Hindlimb muscle (tissue), 1 donor: Measurements from ENCODE around the gene KCNQ1. TPM values are rescaled to one million over a fixed set of nuclear protein-coding genes. Genes with fewer than 3 reads are reported as not detected.
"Not testable (repeated sequence)": the region's sequence is repeated elsewhere in the genome, so short reads cannot be mapped to it uniquely, and the experiment has no call there.

ENCODE experiments used
- DNase-seq: peaks from one replicate; pipeline ENCODE4 v3.0.0-alpha.2; 2013
- polyA plus RNA-seq: library from polyadenylated mRNA; unstranded; fragments of 120-200 nt; gene quantifications from one replicate; pipeline ENCODE4 v1.2.1, GENCODE V29; 2013; ENCODE audit not compliant: insufficient read length

The KCNQ1 gene
- polyA plus RNA-seq, 1 donor, result 2.9 TPM

DNA sequence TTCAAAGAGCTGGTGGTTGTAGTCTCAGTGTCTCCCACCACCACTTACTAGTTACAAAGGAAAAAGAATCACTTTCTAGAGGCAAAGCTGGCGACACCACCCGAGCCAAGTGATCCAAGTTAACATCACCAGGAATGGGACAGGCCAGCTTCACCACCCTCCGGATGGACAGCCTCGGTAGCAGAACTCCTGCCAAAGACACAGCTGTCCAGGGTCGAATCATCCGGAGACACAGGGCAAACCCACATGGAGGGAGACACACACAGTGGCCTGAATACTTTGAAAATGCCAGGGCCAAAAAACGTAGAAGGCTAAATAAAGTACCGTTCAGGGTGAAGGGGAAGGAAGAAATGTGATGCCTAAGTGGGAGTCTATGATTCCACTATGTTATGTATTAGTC lies 33.1 kb downstream of the KCNQ1 start:
- DNase-seq, result no peak

GRCh38 chr11:2480067-2480873 lies 35.5 kb downstream of the KCNQ1 start:
- not testable (repeated sequence) for DNase-seq

- DNase-seq, result no peak
Observed at GRCh38 chr11:2480874-2481220, 36.0 kb downstream of the KCNQ1 start.

DNA sequence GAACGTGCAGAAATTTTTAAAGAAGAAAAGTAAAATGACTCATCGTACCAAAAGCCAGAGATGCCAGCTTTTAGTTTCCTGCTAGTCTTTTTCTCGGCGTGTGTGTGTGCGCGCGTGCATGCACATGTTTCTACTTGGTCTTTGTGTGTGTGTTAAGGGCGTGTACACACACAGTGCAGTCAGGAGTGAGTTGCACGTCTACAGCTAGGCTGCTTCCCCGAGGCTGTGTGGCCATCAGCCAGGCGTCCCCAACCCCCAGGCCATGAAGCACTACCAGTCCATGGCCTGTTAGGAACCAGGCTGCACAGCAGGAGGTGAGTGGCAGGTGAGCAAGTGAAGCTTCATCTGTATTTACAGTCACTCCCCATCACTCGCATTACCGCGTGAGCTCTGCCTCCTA lies 36.4 kb downstream of the KCNQ1 start:
- DNase-seq, result no peak

- no peak for DNase-seq
Observed at GRCh38 chr11:2482204-2482603, 37.4 kb downstream of the KCNQ1 start.

DNA sequence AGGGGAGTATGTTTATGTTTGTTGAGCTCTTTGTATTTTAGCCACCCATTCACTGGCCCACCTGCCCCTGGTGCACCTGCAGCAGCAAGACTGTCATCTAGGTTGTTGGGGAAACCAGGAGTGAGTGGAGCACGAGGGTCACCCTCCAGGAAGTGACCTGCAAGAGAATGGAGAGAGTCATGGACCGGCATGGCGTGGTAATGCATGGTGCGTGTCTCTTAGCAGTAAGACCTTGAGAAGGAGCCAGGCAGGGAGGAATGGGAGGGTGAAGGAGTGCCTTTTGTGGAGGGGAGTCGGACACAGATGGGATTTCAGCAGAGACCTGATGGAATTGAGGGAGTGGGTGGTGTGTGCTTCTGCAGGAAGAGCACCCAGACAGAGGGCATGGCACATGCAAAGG lies 37.9 kb downstream of the KCNQ1 start:
- no peak for DNase-seq

DNA sequence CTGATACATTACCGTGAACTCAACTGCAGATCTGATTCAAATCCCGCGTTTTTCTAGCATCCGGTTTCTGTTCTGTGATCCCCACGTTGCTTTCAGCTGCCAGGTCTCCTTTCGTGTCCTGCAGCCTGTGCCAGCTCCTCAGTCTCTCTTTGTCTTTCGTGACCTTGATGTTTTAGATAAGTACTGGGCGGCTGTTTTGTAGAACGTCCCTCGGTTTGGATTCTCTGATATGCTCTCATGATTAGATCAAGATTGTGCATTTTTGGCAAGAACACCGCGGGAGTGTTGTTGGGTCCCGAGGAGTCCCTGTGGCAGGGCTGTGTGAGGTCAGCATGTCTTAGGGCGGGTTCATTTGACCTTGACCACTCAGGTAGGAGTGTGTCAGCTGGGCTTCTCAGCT lies 38.6 kb downstream of the KCNQ1 start:
- no peak for DNase-seq

DNA sequence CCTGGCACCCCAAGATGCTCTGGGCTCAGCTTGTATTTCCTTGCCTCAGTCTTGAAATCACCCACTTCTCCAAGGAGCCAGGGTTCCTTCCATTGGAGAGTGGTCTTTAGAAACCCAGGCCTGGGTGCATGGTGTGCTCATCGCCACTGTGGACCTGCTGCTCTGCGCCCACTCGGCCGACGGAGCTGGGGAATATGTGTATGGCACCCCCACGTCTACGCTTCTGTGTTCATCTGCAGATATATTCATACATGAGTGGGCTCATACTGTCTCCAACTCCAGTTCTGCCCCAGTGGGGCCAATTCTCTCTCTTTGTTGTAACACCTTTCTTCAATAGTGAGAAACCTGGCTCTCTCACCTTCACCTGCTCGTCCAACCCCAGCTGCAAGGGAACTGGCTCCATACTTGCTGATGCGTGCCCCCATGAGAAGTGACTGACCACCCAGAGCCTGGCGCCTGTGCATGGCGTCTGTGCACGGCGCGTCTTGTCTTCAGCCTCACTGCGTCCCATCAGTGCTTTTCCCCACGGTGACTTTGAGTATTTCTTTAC lies 39.8 kb downstream of the KCNQ1 start:
- DNase-seq, result no peak

- no peak for DNase-seq
Observed at GRCh38 chr11:2488004-2488403, 43.2 kb downstream of the KCNQ1 start.

DNA sequence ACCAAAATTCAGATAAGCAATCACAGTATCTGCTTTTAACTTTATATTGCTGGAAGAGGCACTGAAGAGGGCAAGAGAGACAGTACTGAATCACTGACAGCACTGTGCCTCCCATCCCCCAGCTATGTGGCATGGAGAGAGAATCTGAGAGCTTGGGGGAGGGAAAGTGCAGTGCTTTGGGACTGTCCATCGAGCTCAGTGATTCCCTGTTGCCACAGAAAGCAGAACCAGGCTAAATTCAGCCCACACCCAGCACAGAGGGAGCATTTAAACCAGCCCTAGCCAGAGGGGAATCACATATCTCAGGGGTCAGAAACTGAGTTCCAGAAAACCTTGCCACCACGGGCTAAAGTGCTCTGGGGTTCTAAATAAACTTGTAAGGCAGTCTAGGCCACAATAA lies 44.3 kb downstream of the KCNQ1 start:
- no peak for DNase-seq

GRCh38 chr11:2497951-2498350 lies 53.1 kb downstream of the KCNQ1 start:
- DNase-seq, result not testable (repeated sequence)

GRCh38 chr11:2498750-2499149 lies 53.9 kb downstream of the KCNQ1 start:
- DNase-seq, result no peak

- DNase-seq, result no peak
Observed at GRCh38 chr11:2507212-2507901, 62.5 kb downstream of the KCNQ1 start.

DNA sequence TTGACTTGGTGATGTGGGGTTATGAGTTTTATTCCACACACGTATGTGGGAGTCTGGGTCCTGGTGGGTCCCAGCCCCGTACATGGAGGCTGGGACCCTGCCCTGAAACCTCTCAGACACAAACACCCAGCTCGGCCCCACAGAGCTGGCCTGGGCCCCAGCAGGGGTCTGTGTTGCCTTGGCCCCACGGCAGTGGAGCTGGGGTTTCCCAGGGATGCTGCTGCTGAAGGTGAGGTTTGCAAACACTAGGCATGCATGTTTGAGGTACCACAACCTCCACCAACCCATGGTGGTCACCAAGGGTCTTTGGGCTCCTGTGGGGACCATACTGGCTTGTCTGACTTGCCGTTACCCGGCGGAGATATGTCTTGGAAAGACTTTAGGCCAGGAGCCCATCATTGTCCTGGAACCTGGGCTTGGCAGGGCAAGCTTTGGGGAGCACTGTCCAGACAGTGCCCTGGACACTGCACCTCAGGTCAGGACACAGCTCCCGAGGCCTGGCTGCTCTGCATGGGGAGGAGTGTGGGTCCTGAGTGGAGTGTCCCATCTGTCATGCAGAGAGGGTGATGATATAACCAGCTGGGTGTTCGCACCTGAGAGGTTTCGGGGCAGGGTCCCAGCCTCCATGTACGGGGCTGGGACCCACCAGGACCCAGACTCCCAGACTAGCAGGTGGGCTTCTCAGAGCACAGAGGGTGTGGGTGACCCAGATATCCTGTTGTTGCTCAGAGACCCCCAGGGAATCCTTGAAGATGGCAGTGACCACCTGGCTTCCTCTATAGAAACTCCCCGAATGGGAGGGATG lies 63.3 kb downstream of the KCNQ1 start:
- no peak for DNase-seq

DNA sequence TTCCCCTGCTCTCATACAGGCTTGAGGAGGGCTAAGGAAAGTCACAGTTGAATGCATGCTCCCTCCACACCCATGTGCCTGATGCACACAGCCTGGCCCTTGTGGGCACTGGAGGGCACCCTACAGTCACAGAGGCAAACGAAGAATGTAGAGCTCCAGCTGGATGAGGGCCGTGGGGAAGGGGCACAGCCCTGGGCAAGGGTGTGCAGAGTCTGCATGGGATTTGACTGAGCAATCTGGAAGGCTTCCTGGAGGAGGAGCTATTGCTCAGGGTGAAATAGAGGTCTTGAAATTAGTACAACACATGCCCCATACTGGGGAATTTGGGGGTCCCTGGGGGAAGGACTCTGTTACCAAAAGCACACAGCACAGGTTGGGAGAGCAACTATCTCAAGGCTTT lies 64.0 kb downstream of the KCNQ1 start:
- DNase-seq, result no peak

GRCh38 chr11:2509481-2510001 lies 64.7 kb downstream of the KCNQ1 start:
- no peak for DNase-seq

GRCh38 chr11:2510626-2511402 lies 66.0 kb downstream of the KCNQ1 start:
- no peak for DNase-seq

- no peak for DNase-seq
Observed at GRCh38 chr11:2511421-2512369, 66.9 kb downstream of the KCNQ1 start.

- no peak for DNase-seq
Observed at GRCh38 chr11:2512431-2513407, 67.9 kb downstream of the KCNQ1 start.

DNA sequence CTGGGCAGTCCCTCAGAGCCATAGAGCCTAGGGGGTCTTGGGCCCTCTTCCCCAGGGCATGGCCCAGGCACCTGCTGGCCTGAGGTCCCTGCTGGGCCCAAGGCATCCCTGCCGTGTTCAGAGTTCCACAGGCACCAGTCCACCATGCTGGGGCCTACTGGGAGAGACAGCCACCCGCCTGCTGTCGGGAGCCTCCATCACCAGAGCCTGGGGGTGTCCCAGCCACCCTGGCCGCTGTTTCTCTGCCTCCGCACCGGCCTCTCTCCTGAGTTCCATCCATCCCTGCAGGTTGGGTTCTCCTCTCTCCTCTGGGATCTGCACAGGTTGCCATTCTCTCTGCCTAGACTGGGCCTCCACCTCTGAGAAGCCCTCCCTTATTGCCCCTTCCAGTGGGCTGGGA lies 68.6 kb downstream of the KCNQ1 start:
- no peak for DNase-seq
